ENCODE data around the gene PKD1L1. TPM values are rescaled to one million over a fixed set of nuclear protein-coding genes. Genes with fewer than 3 reads are reported as not detected.

PKD1L1 gene
- total RNA-seq, 2 donors from 2014 or later, result 0.40 to 1.2 TPM

GRCh38 chr7:47809387-47809786 is 138.9 kb downstream of the PKD1L1 start:
- no peaks in the 10 kb centered on the region for H3K27me3 ChIP-seq
- TF ChIP-seq, protein P1, sequence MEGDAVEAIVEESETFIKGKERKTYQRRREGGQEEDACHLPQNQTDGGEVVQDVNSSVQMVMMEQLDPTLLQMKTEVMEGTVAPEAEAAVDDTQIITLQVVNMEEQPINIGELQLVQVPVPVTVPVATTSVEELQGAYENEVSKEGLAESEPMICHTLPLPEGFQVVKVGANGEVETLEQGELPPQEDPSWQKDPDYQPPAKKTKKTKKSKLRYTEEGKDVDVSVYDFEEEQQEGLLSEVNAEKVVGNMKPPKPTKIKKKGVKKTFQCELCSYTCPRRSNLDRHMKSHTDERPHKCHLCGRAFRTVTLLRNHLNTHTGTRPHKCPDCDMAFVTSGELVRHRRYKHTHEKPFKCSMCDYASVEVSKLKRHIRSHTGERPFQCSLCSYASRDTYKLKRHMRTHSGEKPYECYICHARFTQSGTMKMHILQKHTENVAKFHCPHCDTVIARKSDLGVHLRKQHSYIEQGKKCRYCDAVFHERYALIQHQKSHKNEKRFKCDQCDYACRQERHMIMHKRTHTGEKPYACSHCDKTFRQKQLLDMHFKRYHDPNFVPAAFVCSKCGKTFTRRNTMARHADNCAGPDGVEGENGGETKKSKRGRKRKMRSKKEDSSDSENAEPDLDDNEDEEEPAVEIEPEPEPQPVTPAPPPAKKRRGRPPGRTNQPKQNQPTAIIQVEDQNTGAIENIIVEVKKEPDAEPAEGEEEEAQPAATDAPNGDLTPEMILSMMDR (IDR thresholded peaks at IDR 0.05), result no peak
- intact Hi-C loops (cut with DNase I), result no loop called here
- H3K4me3 ChIP-seq, result no peak overlapping the region
- H3K9me3 ChIP-seq, result no peaks in the 10 kb centered on the region
- H3K9ac ChIP-seq (ENCODE audit: low read depth in 2 of 2, low read length in 2 of 2), result no peak overlapping the region
- DNase-seq, result no peak
- H3K27ac ChIP-seq, result no peak overlapping the region
- H3K36me3 ChIP-seq, result no peaks in the 10 kb centered on the region
- H3K4me1 ChIP-seq, result no peaks in the 10 kb centered on the region

- no peak overlapping the region for H3K4me3 ChIP-seq
- TF ChIP-seq, protein P1 (IDR thresholded peaks at IDR 0.05), result no peak
- H3K27me3 ChIP-seq, result no peaks in the 10 kb centered on the region
- H3K9ac ChIP-seq (ENCODE audit: low read depth in 2 of 2, low read length in 2 of 2), result no peak overlapping the region
- no peak for DNase-seq
- no peaks in the 10 kb centered on the region for H3K36me3 ChIP-seq
- H3K4me1 ChIP-seq, result no peaks in the 10 kb centered on the region
- intact Hi-C loops (cut with DNase I), result no loop called here
- no peak overlapping the region for H3K27ac ChIP-seq
- H3K9me3 ChIP-seq, result no peaks in the 10 kb centered on the region
Measured at GRCh38 chr7:47808321-47808720, 139.9 kb downstream of the PKD1L1 start.

DNA sequence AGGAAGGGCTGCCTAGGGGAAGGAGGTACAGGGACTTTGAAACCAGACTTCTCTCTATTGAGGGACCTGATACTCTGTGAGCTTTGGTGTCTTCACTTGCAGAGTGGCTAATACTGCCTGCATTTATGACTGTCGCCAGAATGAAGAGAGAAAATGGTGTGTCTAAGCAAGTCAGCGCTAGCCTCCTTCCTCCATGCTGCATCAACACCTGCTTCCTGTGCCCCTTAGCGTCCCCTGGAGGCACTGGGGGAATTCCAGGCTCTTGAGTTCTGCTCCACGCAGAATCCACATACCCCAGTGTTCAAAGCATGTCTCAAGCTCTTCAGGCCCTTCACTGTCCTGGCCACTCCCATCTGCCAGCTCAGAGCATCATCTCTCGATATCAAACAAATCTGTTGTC is 140.5 kb downstream of the PKD1L1 start:
- no peak overlapping the region for H3K4me3 ChIP-seq
- no peaks in the 10 kb centered on the region for H3K9me3 ChIP-seq
- intact Hi-C loops (cut with DNase I), result no loop called here
- H3K4me1 ChIP-seq, result no peaks in the 10 kb centered on the region
- no peaks in the 10 kb centered on the region for H3K27me3 ChIP-seq
- H3K9ac ChIP-seq (ENCODE audit: low read depth in 2 of 2, low read length in 2 of 2), result no peak overlapping the region
- no peak for DNase-seq
- TF ChIP-seq, protein P1 (IDR thresholded peaks at IDR 0.05), result no peak
- H3K27ac ChIP-seq, result no peak overlapping the region
- no peaks in the 10 kb centered on the region for H3K36me3 ChIP-seq

GRCh38 chr7:47807126-47807525 is 141.1 kb downstream of the PKD1L1 start:
- no peak overlapping the region for H3K27ac ChIP-seq

GRCh38 chr7:47806701-47807103 is 141.6 kb downstream of the PKD1L1 start:
- Histone ChIP-seq H3K27ac (no peak overlapping the region), H3K9me3 (no peaks in the 10 kb centered on the region), H3K4me3 (no peak overlapping the region), H3K36me3 (no peaks in the 10 kb centered on the region), H3K4me1 (no peaks in the 10 kb centered on the region), H3K9ac (ENCODE audit: low read depth in 2 of 2, low read length in 2 of 2) (no peak overlapping the region), H3K27me3 (no peaks in the 10 kb centered on the region)
- TF ChIP-seq, protein P1 (IDR thresholded peaks at IDR 0.05), result no peak
- DNase-seq, result no peak
- intact Hi-C loops (cut with DNase I), result no loop called here

More at GRCh38 chr7:47807126-47807525, 141.1 kb downstream of the PKD1L1 start:
- intact Hi-C loops (cut with DNase I), result no loop called here
- TF ChIP-seq, protein P1 (IDR thresholded peaks at IDR 0.05), result no peak
- H3K9me3 ChIP-seq, result no peaks in the 10 kb centered on the region
- DNase-seq, result no peak
- H3K36me3 ChIP-seq, result no peaks in the 10 kb centered on the region
- H3K27me3 ChIP-seq, result no peaks in the 10 kb centered on the region
- no peaks in the 10 kb centered on the region for H3K4me1 ChIP-seq
- no peak overlapping the region for H3K4me3 ChIP-seq
- H3K9ac ChIP-seq (ENCODE audit: low read depth in 2 of 2, low read length in 2 of 2), result no peak overlapping the region
